Subcutaneous adipose tissue (tissue), 4 donors: ENCODE data around the gene THOC7. TPM values are rescaled to one million over a fixed set of nuclear protein-coding genes. Genes with fewer than 3 reads are reported as not detected.

ENCODE experiments used
- total RNA-seq, 4 donors: library from RNA; depleted of rRNA; stranded (reverse); fragments of >200 nt; gene quantifications; one replicate each; pipeline ENCODE4 v1.1.0, GENCODE V29; 2016
- TF ChIP-seq, protein P1 (sequence below): fragments of 450-650 bp; IDR thresholded peaks from one replicate; pipeline ENCODE4 v1.5.1; 2016; ENCODE audit warnings: low read depth, mild to moderate bottlenecking, control low read depth, antibody characterized with exemption, moderate library complexity

THOC7 gene
- total RNA-seq, 4 donors from 2014 or later, result 32.0 to 113 (median 49.6) TPM

DNA sequence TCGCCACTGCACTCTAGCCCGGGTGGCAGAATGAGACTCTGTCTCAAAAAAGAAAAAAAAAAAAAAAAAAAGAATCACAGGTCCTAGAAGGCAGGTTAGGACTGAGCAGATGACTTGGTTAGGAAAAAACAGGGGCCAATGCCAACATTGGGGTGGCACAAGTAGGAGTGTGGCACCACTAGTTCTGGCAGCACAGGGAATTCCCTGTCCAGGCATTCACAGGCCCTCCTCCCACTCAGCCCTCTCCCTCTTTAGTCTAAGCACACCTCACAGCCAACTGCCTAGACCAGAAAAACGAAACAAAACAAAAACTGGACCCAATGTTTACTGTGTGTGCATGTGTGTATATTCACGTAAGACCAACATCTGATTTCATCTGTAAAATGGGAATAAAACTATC is 10.5 kb downstream of the THOC7 start:
- TF ChIP-seq, protein P1, sequence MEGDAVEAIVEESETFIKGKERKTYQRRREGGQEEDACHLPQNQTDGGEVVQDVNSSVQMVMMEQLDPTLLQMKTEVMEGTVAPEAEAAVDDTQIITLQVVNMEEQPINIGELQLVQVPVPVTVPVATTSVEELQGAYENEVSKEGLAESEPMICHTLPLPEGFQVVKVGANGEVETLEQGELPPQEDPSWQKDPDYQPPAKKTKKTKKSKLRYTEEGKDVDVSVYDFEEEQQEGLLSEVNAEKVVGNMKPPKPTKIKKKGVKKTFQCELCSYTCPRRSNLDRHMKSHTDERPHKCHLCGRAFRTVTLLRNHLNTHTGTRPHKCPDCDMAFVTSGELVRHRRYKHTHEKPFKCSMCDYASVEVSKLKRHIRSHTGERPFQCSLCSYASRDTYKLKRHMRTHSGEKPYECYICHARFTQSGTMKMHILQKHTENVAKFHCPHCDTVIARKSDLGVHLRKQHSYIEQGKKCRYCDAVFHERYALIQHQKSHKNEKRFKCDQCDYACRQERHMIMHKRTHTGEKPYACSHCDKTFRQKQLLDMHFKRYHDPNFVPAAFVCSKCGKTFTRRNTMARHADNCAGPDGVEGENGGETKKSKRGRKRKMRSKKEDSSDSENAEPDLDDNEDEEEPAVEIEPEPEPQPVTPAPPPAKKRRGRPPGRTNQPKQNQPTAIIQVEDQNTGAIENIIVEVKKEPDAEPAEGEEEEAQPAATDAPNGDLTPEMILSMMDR, result no peak

DNA sequence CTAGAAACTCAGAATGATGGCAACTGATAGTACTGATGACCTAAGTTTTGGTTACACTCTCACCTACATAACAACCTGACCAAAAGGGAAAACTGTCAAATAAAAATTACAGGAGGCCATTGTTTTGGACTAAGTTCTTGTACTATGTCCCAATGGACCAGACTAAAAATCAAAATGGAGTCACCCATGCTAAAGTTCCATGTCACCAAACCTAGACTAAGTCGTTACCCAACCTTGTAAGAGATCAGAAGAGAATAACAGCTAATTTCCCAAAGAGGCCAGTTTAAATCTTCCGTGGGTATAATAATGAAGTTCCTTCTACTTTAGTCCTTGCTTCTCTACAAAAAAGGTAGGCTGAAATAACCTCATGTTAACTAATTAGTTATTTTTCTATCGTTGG is 12.3 kb downstream of the THOC7 start:
- TF ChIP-seq, protein P1, result peak; percentile 49

GRCh38 chr3:63849175-63849574 is 14.4 kb downstream of the THOC7 start:
- TF ChIP-seq, protein P1, result no peak

GRCh38 chr3:63847718-63848450 is 15.7 kb downstream of the THOC7 start:
- TF ChIP-seq, protein P1, result no peak

DNA sequence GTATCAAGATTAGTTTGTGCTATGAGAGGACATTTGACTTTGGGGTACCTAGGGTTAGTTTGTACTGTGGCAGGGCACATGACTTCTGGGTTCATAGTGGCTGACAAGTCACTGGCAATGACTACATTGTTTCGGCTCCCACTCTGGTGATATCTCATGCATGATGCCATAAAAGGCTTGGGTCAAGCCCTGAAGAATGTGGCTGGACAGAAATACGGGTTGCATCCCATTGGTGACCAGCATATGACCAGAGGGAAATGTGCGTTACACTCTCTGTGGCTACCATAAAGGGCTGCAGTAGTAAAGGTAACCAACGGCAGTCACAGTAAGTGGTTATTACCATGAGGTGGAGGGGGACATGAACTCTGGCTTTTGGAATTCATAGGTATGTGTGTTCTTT is 18.4 kb downstream of the THOC7 start:
- TF ChIP-seq, protein P1, result no peak

DNA sequence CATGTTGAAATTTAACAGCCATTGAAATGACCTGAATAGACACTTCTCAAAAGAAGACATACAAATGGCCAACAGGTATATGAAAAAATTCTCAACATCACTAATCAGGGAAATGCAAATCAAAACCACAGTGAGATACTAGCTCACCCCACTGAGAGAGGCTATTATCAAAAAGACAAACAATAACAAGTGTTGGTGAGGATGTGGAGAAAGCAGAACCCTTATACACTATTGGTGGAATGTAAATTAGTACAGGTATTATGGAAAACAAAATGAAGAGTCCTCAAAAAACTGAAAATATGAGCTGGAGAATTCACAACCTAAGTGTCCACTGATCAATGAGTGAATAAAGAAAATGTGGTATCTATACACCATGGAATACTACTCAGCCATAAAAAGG is 21.5 kb downstream of the THOC7 start:
- TF ChIP-seq, protein P1, result no peak

- TF ChIP-seq, protein P1, result no peak
Observed at GRCh38 chr3:63841704-63842103, 21.9 kb downstream of the THOC7 start.
